ENCODE results near the gene PTPN22.
A peak's percentile ranks its signal among the peaks of the same experiment; 100 is the strongest.

PTPN22 gene

GRCh38 chr1:113793878-113794834 lies 77.4 kb downstream of the PTPN22 start:
- no peak for DNase-seq

GRCh38 chr1:113792986-113793385 lies 78.5 kb downstream of the PTPN22 start:
- DNase-seq: no peak

- no peak for DNase-seq
Observed at GRCh38 chr1:113792471-113792870, 79.0 kb downstream of the PTPN22 start.

- no peak for DNase-seq
Observed at GRCh38 chr1:113788802-113789201, 82.7 kb downstream of the PTPN22 start.

- no peak for DNase-seq
Observed at GRCh38 chr1:113787663-113788062, 83.8 kb downstream of the PTPN22 start.

- no peak for DNase-seq
Observed at GRCh38 chr1:113786069-113786468, 85.4 kb downstream of the PTPN22 start.

- no peak for DNase-seq
Observed at GRCh38 chr1:113784104-113784779, 87.3 kb downstream of the PTPN22 start.

- peak; percentile 8 to 12 for DNase-seq
Observed at GRCh38 chr1:113783254-113784103, 88.0 kb downstream of the PTPN22 start.

GRCh38 chr1:113782406-113782805 lies 89.1 kb downstream of the PTPN22 start:
- DNase-seq: no peak

- DNase-seq: no peak
Observed at GRCh38 chr1:113780374-113781146, 91.0 kb downstream of the PTPN22 start.

- no peak for DNase-seq
Observed at GRCh38 chr1:113779542-113779941, 92.0 kb downstream of the PTPN22 start.

- DNase-seq: no peak
Observed at GRCh38 chr1:113777561-113777960, 94.0 kb downstream of the PTPN22 start.

- no peak for DNase-seq
Observed at GRCh38 chr1:113770031-113770430, 101.5 kb downstream of the PTPN22 start.

GRCh38 chr1:113769601-113769970 lies 101.9 kb downstream of the PTPN22 start:
- no peak for DNase-seq

- DNase-seq: no peak
Observed at GRCh38 chr1:113768916-113769600, 102.5 kb downstream of the PTPN22 start.

GRCh38 chr1:113765306-113766230 lies 105.9 kb downstream of the PTPN22 start:
- no peak for DNase-seq
